Panc1 (cell line): Measurements from ENCODE around the gene UBE2Q2. TPM values are rescaled to one million over a fixed set of nuclear protein-coding genes. Genes with fewer than 3 reads are reported as not detected.

Source experiments
- ATAC-seq: fragments of 200-7000 bp; cut with Tn5 transposase; 2 replicates; pipeline ENCODE4 v1.9.1; 2020; ENCODE audit warnings: mild to moderate bottlenecking, moderate library complexity
- BruUV-seq: library from RNA; stranded (reverse); fragments of 400-500 nt; replicated peaks from 2 replicates; lab custom pipeline; 2021; lab: Mats Ljungman, UMichigan
- CTCF ChIA-PET: fragments of 300-600 bp; sonication (Branson Sonifier 250); formaldehyde crosslinking; loops from one replicate; lab custom pipeline; 2022; ENCODE audit warnings: antibody characterized with exemption; lab: Charles Lee
- POLR2A ChIA-PET: fragments of 300-600 bp; sonication (Branson Sonifier 250); formaldehyde crosslinking; loops from one replicate; lab custom pipeline; 2022; ENCODE audit warnings: antibody characterized with exemption; lab: Charles Lee
- DNase-seq: peaks from one replicate; pipeline ENCODE4 v3.0.0-alpha.2; 2010; ENCODE audit warnings: low read depth, low spot score
- H3K27ac ChIP-seq: 2 replicates; pipeline ENCODE4 v1.5.1; 2011; ENCODE audit warnings: mild to moderate bottlenecking, low read length, inconsistent platforms
- H3K27me3 ChIP-seq: fragments of 200-500 bp; sonication (Bioruptor generic); 2 replicates; pipeline ENCODE4 v1.6.0; 2014; ENCODE audit warnings: low read length, inconsistent platforms; ENCODE audit not compliant: control insufficient read depth, insufficient read depth
- H3K36me3 ChIP-seq: fragments of 200-500 bp; sonication (Bioruptor generic); 2 replicates; pipeline ENCODE4 v1.5.1; 2014; ENCODE audit warnings: inconsistent platforms, mild to moderate bottlenecking, low read length, moderate library complexity; ENCODE audit not compliant: control insufficient read depth, insufficient read depth
- H3K4me1 ChIP-seq: 2 replicates; pipeline ENCODE4 v1.5.1; 2011; ENCODE audit warnings: inconsistent platforms, mild to moderate bottlenecking, low read length, moderate library complexity; ENCODE audit not compliant: control insufficient read depth, insufficient read depth
- H3K4me3 ChIP-seq, 2 experiments: 2 replicates each; pipeline ENCODE4 v1.5.1; 2011 to 2012; ENCODE audit warnings: low read depth in 2 of 2, low read length in 2 of 2, mild to moderate bottlenecking in 2 of 2, inconsistent platforms in 1 of 2, moderate library complexity in 1 of 2
- H3K9me3 ChIP-seq: fragments of 200-500 bp; sonication (Bioruptor generic); 2 replicates; pipeline ENCODE4 v1.5.1; 2014; ENCODE audit warnings: low read depth, mild to moderate bottlenecking, inconsistent platforms, low read length, moderate library complexity; ENCODE audit not compliant: control insufficient read depth, insufficient read depth
- CTCF ChIP-seq: fragments of 450-650 bp; IDR thresholded peaks from 2 replicates; pipeline ENCODE4 v1.5.1; 2017; ENCODE audit warnings: mild to moderate bottlenecking
- POLR2AphosphoS5 ChIP-seq: IDR thresholded peaks from 2 replicates; pipeline ENCODE4 v1.6.1; 2012; ENCODE audit warnings: mild to moderate bottlenecking, low read depth, low read length, moderate library complexity
- REST ChIP-seq, 2 experiments: IDR thresholded peaks; 2 replicates each; pipeline ENCODE4 v1.6.1; 2011 to 2012; ENCODE audit warnings: low read depth in 2 of 2, control low read depth in 1 of 2, low read length in 1 of 2, mild to moderate bottlenecking in 1 of 2, moderate library complexity in 1 of 2; ENCODE audit not compliant: insufficient read depth in 1 of 2
- SIN3A ChIP-seq: IDR thresholded peaks from 2 replicates; pipeline ENCODE4 v1.6.1; 2012; ENCODE audit warnings: low read depth, mild to moderate bottlenecking, low read length, moderate library complexity, borderline replicate concordance; ENCODE audit not compliant: insufficient read depth
- TCF7L2 ChIP-seq: IDR thresholded peaks from 2 replicates; pipeline ENCODE4 v1.6.1; 2011; ENCODE audit warnings: mild to moderate bottlenecking, low read depth, low read length, inconsistent platforms
- in situ Hi-C: cut with HindIII; loops from 2 replicates; pipeline ENCODE4 v1.10.0; 2016; ENCODE audit warnings: low sequenced_read_pairs, low pct_unique_long_range_greater_than_20kb
- intact Hi-C: fragments of 100-400 bp; cut with micrococcal nuclease; formaldehyde crosslinking; loops from one replicate; pipeline ENCODE4 v1.10.0; 2022; ENCODE audit not compliant: unreplicated experiment
- total RNA-seq: library from RNA; stranded (reverse); gene quantifications from one replicate; pipeline ENCODE4 v1.2.1, GENCODE V29; 2021; ENCODE audit not compliant: unreplicated experiment

The UBE2Q2 gene
- total RNA-seq, 1 experiment from 2014 or later: 39.2 TPM

GRCh38 chr15:75841626-75842025, 1.6 kb upstream of the UBE2Q2 start:
- in situ Hi-C loops: no loop called here
- H3K27me3 ChIP-seq: no peaks in the 10 kb centered on the region; the same call in 1 of the 2 replicates
- ATAC-seq: no peak

More at GRCh38 chr15:75841626-75842025, 1.6 kb upstream of the UBE2Q2 start:
- no peaks in the 10 kb centered on the region; the same call in 1 of the 2 replicates for H3K36me3 ChIP-seq
- CTCF ChIA-PET: no interaction called here
- H3K4me3 ChIP-seq: no peak overlapping the region
- no peak overlapping the region for H3K27ac ChIP-seq
- intact Hi-C loops: no loop called here
- no peak for DNase-seq
- POLR2A ChIA-PET: no interaction called here
- no peak for TF ChIP-seq REST (IDR thresholded peaks at IDR 0.05; ENCODE audit: insufficient read depth in 1 of 2, low read depth in 2 of 2, low read length in 1 of 2)
- no peak for TF ChIP-seq POLR2AphosphoS5
- no peak for TF ChIP-seq SIN3A
- TF ChIP-seq CTCF: no peak
- no peak for TF ChIP-seq TCF7L2
- no peaks in the 10 kb centered on the region for H3K9me3 ChIP-seq
- no TSS peak for BruUV-seq
- peaks cover 12% of the 10 kb centered on the region for H3K4me1 ChIP-seq
